Fibroblast of skin of right biceps (primary cell): Measurements from ENCODE around the gene PYGO2.
A peak's percentile ranks its signal among the peaks of the same experiment; 100 is the strongest.
"Not testable (repeated sequence)": the region's sequence is repeated elsewhere in the genome, so short reads cannot be mapped to it uniquely, and the experiment has no call there.

Experiments
- DNase-seq: peaks from one replicate; pipeline ENCODE4 v3.0.0-alpha.2; 2013

The PYGO2 gene

DNA sequence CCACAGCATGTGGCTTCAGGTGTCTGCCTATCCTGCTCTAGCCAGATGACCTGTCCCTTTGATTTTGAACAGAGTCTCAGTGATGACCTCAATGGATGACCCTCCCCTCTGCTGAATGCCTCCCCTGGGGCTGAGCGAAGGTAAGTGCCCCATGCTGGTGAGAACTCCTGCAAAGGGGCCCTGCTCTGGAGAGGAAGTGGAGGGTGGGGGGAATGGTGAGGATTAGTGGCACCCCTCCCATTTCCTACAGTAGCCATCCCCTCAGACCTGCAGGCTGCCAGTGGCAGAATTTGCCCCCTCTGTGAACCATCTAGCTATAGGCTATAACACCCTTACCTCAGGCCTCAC, 21.4 kb downstream of the PYGO2 start:
- no peak for DNase-seq

DNA sequence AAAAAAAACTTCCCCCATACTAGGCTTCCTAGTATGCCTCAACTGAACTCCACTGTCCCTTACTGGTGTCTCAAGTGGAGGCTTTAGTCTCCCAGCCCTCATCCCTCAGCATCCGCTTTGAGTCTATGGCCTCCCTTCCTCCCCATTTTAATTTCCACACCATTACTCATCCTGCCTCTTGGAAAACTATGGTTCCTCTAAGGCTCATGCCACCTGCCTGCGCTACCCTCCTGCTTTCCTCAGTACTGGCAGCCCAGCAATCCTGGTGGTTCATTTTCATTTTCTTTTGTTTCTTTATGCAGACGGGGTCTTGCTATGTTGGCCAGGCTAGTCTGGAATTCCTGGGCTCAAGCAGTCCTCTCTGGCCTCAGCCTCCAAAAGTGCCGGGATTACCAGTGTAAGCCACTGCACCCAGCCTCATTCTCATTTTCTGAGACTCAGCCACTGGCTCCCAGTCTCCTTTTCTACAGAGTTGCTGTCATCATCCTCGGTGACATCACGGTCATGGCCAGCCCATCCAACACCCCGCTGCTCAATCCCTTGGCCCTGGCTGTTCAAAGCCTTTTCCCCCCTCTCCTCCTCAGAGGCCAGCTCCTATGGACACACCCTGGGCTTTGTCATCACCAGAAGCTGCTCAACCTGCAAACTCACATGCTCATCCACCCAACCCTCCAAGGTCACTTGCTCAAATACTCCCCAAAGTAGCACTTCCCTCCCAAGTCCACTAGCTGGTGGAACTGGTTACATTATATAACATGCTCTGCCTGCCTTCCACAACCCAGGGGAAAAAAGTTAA, 22.8 kb downstream of the PYGO2 start:
- no peak for DNase-seq

DNA sequence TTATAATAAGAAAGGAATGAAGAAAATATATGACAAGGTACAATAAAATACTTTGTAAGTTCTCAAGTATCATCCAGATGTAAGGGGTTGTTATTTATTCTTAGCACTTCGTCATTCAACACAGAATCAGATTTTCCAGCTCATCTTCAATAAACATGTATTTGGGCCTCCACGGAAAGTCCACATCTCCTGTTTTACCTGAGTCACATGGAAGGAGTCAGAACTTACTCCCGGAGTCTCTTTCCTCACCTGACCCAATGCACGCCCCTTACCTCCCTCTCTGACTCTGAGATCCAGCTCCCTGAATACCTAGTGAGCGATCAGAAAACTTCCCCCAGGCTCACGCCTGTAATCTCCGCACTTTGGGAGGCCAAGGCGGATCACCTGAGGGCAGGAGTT, 23.6 kb downstream of the PYGO2 start:
- no peak for DNase-seq

DNA sequence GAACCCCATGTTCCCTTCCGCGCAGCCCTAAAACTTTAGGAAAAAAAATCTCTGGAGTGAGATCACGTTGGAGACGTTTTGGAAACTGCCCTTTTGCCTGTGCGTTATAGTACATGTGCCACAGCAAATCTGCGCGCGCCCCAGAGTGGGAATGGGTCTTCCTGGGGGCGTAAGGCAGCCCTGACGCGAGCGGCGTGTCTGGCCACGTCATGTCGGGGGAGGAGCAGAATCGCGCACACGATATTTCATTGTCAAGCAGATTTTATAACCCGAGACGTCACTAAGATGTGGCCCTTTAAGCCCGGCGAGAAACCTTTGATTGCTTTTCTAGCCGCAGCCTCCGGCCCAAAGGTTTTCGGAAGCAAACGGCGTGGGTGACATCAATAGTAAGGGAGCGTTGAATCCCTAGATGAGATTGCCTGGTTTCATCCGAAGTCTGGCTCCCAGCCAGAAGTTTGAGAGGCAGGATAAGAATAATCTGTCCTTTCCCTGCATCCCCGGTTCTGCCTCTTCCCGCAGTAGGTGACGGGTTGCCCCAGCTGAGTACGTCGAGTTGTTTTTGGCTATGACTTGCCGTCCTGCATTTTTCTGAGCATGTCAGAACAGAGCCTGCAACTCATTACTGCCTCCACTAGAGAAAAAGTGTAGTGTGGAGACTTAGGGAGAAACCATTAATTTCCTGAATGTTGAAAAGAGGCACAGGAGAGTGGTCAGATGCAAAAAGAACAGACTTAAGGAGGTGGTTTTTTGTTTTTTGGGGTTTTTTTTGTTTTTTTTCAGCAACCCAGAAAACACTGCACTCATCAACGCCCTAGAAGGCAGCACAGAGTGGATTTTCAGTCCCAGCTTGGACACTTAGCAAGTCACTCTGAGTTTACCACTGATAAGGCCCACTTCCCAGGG, 24.2 kb downstream of the PYGO2 start:
- DNase-seq: peak; percentile 94

DNA sequence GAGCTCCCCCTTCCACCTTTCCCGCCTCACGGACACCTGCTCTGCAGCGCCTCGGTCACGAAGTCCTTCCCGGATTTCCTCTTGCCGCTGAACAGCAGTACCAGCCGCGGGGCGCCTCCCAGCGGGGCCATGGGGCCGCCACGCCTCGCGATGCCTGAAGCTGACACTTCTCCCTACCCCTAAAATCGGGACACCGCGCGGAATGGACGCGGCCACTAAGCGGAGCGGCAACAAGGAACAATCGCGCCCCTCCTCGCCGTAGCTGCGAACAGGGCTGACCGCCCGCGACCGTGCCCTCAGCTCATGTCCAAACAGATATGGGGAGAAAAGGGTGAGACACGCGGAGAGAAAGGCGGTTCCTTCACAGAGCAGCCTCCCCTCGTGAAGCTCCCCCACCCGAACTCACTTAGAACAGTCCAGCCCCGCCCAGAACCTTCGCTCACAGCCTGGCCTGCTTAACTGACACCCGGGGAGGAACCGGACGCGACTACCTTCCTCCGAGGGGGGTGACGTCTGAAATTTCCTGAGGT, 25.0 kb downstream of the PYGO2 start, which contains the start of gene PMVK:
Gene PMVK, minus strand, starts transcription at position 165 of the 530 bp plus-strand sequence. Its CDS starts 34 bp downstream, at position 131.
- DNase-seq: peak; percentile 97

DNA sequence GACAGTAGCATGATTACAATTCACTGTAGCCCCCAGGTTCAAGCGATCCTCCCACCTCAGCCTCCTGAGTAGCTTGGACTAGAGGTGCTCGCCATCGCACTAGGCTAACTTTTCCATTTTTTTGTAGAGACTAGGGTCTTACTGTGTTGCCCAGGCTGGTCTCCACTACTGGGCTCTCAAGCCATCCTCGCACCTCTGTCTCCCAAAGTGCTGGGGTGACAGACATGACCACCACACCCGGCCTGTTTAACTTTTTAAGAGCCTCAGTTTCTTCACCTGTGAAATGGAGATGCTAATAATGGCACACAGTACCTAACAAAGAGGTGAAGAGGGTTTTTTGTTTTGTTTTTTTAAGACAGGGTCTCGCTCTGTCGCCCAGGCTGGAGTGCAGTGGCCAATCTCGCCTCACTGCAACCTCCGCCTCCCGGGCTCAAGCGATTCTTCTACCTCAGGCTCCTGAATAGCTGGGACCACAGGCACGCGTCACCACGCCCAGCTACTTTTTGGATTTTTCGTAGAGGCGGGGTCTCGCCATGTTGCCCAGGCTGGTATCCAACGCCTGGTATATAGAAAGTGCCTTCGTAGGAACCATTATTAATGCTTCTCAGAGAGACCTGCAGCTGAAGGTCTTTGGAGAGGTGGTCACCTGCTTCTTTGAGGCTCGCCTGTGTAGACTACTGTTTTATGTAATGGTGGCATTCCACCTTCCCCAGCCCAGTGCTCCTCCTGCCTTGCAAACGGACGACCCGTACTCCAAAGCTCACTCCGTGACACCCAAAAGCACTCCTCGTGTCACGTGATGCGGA, 25.6 kb downstream of the PYGO2 start:
- no peak for DNase-seq

DNA sequence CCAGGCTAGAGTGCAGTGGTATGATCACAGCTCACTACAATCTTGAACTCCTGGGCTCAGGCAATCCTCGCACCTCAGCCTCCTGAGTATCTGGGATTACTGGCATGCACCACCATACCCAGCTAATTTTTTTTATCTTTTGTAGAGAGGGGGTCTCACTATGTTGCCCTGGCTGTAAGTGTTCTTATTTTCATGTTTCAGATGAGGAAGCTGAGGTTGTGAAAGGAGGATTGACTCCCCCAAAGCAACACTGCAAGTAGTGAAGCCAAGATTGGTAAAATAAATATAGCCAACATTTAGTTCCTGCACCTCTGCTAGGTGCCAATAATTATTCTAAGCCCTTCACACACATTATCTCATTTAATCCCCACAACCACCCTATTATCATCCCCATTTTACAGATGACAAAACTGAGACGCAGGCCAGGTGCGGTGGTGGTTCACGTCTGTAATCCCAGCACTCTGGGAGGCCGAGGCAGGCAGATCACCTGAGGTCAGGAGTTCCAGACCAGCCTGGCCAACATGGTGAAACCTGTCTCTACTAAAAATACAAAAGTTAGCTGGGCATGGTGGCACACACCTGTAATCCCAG, 27.1 kb downstream of the PYGO2 start:
- DNase-seq: no peak

DNA sequence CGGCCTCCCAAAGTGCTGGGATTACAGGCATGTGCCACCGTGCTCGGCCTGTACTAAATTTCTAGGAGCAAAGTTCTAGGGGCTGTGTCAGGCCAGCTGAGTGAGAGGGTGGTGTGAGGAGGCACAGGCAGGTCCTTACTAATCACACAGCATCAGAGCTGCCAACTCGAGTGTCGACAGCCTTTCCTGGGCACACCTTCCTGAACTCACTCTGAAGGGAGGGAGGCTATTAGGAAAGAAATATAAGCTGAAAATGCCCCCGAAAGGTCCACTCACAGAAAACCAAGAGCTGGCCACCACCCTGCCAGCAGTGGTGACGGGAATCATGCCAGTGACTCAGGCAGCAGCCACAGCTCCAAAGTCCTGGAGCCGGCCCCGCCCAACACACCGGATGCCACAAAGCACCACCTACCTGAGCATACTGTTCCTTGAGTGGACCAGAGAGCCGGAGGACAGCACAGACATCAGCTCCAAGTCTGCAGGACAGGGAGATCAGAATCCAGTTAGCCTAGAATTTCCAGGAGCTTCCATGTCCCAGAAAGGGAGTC, 29.6 kb downstream of the PYGO2 start:
- no peak for DNase-seq

DNA sequence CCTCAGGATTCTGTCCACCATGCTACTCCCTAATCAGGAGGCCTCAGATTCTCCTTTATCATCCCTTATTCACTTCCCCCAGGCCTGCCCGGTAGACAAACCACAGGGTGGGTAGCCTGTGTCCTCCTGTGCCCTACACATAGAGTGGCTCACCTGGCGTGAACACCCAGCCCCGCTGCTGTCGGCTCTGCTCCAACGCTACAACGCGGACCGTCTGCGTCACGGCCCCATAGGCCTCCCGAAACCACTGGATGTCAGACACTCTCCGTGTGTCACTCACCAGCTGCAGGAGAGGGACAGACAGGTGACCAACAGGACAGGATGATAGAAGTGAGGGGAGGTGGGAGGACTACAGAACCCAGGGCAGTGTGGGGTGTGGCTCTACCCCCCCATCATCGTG, 35.4 kb downstream of the PYGO2 start:
- no peak for DNase-seq

DNA sequence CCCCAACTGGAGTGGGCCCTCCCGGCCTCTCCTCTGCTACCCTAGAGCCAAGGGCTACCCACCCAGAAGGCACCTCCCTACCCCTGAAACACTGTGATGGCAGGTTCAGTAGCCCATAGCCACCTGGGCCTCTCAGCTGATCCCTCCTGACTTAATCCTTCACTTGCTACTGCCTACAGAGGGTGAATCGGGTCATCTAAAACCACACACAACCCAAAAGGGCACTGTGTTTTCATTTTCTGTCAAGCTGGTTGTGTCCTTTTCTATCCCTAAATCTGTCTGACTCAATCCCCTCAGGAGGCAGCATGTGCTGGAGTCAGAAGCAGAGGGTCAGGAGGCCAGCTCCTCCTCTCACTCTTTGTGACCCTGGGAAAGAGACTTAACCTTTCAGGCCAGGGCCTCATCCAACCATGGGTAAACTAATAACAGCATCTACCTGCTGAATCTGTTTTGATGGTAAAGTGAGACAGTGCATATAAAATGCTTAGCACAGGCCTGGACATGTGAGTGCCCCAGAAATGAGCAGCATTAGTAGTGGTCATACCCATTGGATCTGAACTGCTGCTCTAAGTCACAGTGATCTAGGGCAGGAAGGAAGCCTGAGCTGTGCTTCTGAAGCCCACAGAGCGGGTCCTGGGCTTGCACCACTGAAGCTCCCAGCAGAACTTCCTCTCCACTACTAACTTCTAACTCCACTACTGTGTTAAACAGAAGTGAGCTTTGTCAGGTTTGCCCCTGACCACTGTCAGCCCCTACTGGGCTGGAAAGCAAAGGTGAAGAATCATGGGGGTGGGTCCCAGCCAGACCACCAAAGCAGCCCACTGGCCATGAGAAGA, 36.0 kb downstream of the PYGO2 start:
- no peak for DNase-seq

DNA sequence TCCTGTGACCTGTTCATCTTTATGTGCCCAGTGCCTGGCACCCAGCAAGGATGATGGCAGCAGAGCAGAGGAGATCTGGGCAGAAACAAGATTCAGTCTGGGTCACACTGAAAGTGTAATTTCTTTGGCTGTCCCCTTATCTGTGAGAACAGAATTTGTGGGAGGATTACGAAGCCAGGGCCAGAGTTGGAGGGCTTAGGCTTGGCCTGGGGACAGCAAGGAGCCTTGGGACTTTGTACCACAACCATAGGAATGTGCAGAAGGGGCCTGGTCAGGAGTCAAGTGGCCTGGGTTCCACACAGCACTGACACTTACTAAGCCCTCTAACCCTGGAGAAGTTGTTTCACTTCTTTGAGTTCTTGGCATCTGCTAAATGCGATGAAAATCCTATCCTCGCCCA, 37.9 kb downstream of the PYGO2 start:
- no peak for DNase-seq

DNA sequence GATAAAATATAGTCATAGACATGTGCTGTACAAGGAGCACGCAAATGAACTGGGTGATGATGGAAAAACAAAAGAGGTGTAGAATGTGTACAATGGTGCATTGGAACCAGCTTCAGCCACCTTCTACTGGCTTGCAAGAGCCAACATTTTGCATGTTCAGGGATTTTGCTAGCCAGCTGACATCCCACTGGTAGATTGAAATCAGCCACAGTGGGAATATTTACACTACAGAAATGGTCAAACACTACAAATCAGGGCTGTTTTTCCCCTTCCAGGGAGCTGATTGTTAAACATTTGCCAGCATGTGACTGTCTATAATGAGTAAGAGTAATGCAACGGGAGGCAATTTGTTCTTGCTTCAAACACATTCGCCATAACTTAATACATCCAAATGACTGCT, 48.3 kb downstream of the PYGO2 start:
- DNase-seq: no peak

DNA sequence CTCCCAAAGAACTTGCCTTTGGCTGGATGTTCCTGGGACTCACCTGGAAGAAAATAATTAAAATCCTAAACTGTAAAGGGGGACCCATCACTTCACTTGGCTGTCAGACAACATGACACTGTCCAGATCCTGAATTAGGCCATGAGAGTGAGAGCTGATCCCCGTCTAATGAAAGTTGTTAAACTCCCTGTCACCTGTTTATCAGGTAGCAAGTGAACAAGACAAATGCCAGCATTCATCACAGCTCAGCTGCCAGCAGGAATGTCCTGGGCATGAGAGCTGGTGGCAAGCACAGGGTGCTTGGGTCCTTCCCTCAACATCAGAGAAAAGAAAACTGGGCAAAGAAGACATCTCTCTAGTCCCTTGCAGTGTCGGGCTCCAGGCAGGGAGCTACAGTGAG, 48.8 kb downstream of the PYGO2 start:
- no peak for DNase-seq

DNA sequence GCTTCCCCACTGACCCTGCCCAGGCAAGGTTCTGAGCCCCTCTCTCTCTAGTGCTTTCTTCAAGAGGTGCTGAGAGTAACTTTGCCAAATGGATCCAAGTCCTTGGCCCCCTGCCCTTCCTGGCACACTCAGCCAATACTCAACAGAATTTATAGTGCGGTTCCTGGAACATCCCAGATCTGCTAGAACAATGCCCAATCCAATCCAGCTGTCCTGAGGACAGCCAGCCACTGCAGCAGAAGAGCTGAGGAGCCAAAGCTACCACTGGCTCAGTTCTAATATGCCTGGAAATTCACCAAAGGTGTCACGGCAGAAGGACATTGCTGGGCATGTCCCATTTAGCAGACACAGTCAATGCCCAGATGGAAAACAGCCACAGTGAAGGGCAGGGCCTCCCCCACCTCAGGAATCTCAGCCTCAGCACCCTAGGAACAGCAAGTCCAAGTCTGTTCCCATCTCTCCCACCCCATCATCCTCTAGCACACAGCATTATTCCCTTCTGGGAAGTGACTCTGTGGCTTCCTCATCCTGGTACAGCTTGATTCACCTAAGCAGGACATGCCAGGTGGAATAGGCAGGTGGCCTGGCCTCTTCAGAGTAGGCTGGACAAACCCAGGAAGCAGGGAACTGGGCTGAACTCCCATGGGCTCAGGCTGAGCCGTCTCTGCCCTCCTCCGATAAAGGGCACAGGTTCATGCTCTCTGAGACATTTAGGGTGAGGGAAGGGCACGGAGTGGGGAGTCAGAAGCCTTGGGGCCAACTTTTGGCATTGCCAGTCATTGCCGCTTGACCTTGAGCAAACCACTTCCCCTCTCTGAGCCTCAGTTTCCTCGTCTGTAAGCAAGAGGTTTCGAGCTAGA, 49.7 kb downstream of the PYGO2 start:
- no peak for DNase-seq

DNA sequence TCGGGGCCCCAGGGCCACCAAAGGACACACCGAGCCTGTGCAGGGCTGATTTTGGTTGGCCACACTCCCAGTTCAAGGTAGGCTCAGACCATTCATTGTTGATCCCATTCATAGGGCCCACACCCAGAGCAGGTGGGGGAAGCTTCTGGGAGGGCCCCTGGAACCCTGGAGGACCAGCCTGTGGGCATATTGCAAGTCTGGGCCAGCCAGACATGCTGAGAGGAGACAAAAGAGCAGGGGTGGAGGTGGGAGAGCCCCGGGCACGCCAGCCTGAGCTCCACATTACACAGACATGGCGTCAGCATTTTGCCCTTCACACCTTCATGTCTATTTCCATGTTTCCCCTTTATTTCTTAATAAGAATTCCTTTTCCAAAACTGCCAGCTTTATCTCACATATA, 50.7 kb downstream of the PYGO2 start:
- no peak for DNase-seq

DNA sequence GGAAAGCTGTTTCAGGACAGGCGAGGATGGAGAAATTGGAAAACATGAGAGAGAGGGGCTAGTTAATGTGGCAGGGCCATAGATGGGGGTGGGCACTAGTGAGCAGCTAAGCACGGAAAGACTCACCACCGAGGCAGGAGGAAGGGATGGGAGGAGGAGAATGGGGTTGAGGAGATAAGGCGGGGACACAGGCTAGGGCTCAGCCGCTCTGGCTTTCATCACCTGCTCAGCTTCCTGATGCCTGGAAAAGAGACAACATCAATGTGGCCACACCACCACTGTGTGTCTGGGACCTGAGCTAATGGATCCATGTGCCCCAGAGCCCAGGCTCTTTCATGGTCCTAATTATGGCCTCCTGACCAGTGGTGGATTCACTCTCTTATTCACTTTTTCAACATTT, 52.6 kb downstream of the PYGO2 start:
- DNase-seq: no peak

DNA sequence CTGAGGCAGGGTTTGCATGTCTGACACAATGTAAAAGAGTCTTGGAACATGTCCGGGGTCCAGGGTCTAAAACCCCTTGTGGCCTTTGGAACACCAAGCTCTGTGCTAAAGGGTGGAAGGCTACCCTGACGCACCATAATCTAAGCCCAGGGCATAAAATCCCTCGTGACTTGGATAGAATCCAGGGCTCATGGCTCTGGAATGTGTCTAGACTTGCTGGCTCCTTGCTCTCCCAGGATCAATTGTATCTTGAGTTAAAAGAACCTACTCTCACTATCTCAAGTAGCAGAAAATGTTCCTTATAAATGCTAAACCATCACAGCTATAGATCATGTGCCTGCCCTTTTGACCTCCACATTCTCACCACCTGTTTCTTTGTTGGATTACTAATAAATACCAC, 53.5 kb downstream of the PYGO2 start:
- DNase-seq: not testable (repeated sequence)
